ENCODE results near the gene OTX1. TPM values are rescaled to one million over a fixed set of nuclear protein-coding genes. Genes with fewer than 3 reads are reported as not detected.

OTX1 gene
- polyA plus RNA-seq, 1 of the 3 experiments (the other 2 are of a cell fraction): 0.20 TPM

DNA sequence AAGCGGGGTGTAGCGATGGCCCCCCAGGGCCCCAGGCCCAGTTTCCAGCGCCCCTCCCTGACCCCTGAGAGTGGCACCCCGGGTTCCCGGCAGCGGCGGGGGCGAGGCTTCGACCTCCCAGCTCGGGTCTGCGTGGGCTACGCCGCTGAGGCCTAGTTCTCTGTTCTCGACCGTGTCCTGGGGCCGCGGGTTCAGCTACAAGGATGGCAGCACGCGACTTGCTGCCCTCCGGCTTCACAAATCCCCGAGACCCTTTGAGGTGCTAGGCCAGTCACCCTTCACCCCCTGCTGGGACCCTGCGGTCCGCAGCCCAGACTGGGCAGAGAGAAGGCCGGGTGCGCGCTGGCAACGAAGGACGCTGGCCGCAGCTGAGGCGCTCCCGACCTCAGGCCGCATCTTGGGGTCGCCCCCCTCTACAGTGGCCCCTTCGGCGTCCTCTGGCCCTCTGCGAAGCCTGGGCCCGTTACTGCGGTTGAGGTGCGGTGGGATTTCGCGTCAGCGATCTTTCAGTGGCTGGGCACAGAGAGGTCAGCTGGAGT, 1.2 kb downstream of the OTX1 start:
- no peak overlapping the region for H3K4me2 ChIP-seq
- H3K9me3 ChIP-seq: no peaks in the 10 kb centered on the region
- CTCF ChIA-PET: interaction anchor here (1.7 to 2.2 kb wide), 2 partner anchors 8 to 437 kb away, joined by 4 to 7 read pairs; no protein-coding TSS in a partner anchor
- TF ChIP-seq RXRA (IDR thresholded peaks at IDR 0.05; ENCODE audit: borderline replicate concordance, low read depth): no peak
- TF ChIP-seq JUND (IDR thresholded peaks at IDR 0.05): no peak
- no peak for TF ChIP-seq RAD21 (IDR thresholded peaks at IDR 0.05; ENCODE audit: low read length)
- TF ChIP-seq GATA2 (CRISPR knock-in tag; IDR thresholded peaks at IDR 0.05): no peak
- no peak for TF ChIP-seq EZH2phosphoT487 (IDR thresholded peaks at IDR 0.05; ENCODE audit: borderline replicate concordance, low read depth)
- TF ChIP-seq NFIC (IDR thresholded peaks at IDR 0.05; ENCODE audit: borderline replicate concordance): no peak
- TF ChIP-seq MXI1 (IDR thresholded peaks at IDR 0.05; ENCODE audit: low read depth, low read length): no peak
- TF ChIP-seq SMC3 (IDR thresholded peaks at IDR 0.05; ENCODE audit: low read depth, low read length): no peak
- TF ChIP-seq, protein P1, sequence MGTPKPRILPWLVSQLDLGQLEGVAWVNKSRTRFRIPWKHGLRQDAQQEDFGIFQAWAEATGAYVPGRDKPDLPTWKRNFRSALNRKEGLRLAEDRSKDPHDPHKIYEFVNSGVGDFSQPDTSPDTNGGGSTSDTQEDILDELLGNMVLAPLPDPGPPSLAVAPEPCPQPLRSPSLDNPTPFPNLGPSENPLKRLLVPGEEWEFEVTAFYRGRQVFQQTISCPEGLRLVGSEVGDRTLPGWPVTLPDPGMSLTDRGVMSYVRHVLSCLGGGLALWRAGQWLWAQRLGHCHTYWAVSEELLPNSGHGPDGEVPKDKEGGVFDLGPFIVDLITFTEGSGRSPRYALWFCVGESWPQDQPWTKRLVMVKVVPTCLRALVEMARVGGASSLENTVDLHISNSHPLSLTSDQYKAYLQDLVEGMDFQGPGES (IDR thresholded peaks at IDR 0.05; ENCODE audit: low read depth, low read length): no peak
- H3F3A ChIP-seq (replicated peaks; ENCODE audit: insufficient read depth): no peaks in the 10 kb centered on the region
- H3K27me3 ChIP-seq (ENCODE audit: insufficient read depth): no peaks in the 10 kb centered on the region; the same call in 1 of the 2 replicates
- H3K9ac ChIP-seq: no peak overlapping the region
- DNase-seq: peak; percentile 29
- 92% methylated on average over 36 of the region's 42 CpGs for WGBS (ENCODE audit: low lambda C conversion rate)
- H3K4me1 ChIP-seq (ENCODE audit: control insufficient read depth in 1 of 2, insufficient read depth in 2 of 2, low read depth in 1 of 2, low read length in 1 of 2): peaks cover 6 to 19% of the 10 kb centered on the region in 2 experiments; a peak in 2 of 4 replicates
- H3K4me3 ChIP-seq (ENCODE audit: low read depth in 2 of 2, low read length in 1 of 2): no peak overlapping the region; a peak in 1 of 4 replicates
- no peak overlapping the region for H2AFZ ChIP-seq (ENCODE audit: low read depth)
- no peaks in the 10 kb centered on the region for H3K9me2 ChIP-seq
- POLR2A ChIA-PET: no interaction called here
- no peaks in the 10 kb centered on the region for H3K36me3 ChIP-seq (replicated peaks in 1 of 2; ENCODE audit: control insufficient read depth in 1 of 2, insufficient read depth in 2 of 2, low read length in 1 of 2)
- no peaks in the 10 kb centered on the region for H3K79me2 ChIP-seq (ENCODE audit: insufficient read depth)
- no peak overlapping the region for H3K27ac ChIP-seq (ENCODE audit: low read depth in 2 of 2, low read length in 1 of 2)
- no peaks in the 10 kb centered on the region for H4K20me1 ChIP-seq (ENCODE audit: insufficient read depth)

DNA sequence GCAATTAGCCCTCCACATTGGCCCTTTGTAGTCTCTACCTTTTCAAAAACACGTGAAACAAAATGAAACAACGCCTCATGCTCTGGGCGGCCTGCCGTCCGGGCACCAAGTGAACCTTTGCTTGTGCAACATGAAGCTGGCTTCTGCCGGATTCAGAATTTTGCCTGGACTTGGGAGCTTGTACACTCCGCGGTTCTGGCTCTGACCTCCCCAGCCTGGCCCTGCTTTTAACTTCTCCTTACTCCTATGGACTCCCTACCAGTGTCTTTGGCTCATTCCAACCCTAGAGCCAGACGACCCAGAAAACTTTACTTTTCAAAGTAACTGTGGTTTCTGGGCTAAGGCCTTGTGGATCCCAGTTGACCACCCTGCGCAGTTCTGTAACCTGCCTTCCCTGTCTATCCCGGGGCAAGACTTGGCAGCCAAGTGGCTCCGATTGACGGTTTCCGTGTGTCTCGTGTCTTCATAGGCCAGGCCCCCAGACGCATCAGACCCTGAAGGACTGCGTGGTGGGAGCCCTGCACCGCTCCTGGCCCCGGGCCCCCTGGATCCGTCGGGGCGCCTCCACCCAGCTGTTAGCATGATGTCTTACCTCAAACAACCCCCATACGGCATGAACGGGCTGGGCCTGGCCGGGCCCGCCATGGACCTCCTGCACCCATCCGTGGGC, 1.9 kb downstream of the OTX1 start:
- POLR2A ChIA-PET: no interaction called here
- TF ChIP-seq, protein P2, sequence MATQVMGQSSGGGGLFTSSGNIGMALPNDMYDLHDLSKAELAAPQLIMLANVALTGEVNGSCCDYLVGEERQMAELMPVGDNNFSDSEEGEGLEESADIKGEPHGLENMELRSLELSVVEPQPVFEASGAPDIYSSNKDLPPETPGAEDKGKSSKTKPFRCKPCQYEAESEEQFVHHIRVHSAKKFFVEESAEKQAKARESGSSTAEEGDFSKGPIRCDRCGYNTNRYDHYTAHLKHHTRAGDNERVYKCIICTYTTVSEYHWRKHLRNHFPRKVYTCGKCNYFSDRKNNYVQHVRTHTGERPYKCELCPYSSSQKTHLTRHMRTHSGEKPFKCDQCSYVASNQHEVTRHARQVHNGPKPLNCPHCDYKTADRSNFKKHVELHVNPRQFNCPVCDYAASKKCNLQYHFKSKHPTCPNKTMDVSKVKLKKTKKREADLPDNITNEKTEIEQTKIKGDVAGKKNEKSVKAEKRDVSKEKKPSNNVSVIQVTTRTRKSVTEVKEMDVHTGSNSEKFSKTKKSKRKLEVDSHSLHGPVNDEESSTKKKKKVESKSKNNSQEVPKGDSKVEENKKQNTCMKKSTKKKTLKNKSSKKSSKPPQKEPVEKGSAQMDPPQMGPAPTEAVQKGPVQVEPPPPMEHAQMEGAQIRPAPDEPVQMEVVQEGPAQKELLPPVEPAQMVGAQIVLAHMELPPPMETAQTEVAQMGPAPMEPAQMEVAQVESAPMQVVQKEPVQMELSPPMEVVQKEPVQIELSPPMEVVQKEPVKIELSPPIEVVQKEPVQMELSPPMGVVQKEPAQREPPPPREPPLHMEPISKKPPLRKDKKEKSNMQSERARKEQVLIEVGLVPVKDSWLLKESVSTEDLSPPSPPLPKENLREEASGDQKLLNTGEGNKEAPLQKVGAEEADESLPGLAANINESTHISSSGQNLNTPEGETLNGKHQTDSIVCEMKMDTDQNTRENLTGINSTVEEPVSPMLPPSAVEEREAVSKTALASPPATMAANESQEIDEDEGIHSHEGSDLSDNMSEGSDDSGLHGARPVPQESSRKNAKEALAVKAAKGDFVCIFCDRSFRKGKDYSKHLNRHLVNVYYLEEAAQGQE (IDR thresholded peaks at IDR 0.05; ENCODE audit: low read depth, low read length): no peak
- TF ChIP-seq CHD2 (IDR thresholded peaks at IDR 0.05; ENCODE audit: low read length, partially characterized antibody): no peak
- TF ChIP-seq RFX5 (IDR thresholded peaks at IDR 0.05; ENCODE audit: low read length): no peak
- no peak for TF ChIP-seq NRF1 (IDR thresholded peaks at IDR 0.05; ENCODE audit: low read depth, low read length)
- TF ChIP-seq, protein P3, sequence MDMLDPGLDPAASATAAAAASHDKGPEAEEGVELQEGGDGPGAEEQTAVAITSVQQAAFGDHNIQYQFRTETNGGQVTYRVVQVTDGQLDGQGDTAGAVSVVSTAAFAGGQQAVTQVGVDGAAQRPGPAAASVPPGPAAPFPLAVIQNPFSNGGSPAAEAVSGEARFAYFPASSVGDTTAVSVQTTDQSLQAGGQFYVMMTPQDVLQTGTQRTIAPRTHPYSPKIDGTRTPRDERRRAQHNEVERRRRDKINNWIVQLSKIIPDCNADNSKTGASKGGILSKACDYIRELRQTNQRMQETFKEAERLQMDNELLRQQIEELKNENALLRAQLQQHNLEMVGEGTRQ (IDR thresholded peaks at IDR 0.05; ENCODE audit: borderline replicate concordance, low read depth, low read length): no peak
- TF ChIP-seq MEF2A (IDR thresholded peaks at IDR 0.05; ENCODE audit: borderline replicate concordance, low read depth): no peak
- no peak for TF ChIP-seq SIN3A (IDR thresholded peaks at IDR 0.05; ENCODE audit: borderline replicate concordance, low read depth, low read length)
- no peak for TF ChIP-seq NFIC (IDR thresholded peaks at IDR 0.05; ENCODE audit: borderline replicate concordance)
- TF ChIP-seq YY1 (IDR thresholded peaks at IDR 0.05; ENCODE audit: low read depth): no peak
- no peak for TF ChIP-seq FOSL2 (IDR thresholded peaks at IDR 0.05; ENCODE audit: borderline replicate concordance, low read depth)
- no peak for TF ChIP-seq RCOR1 (IDR thresholded peaks at IDR 0.05; ENCODE audit: low read length)
- TF ChIP-seq TAF1 (IDR thresholded peaks at IDR 0.05; ENCODE audit: borderline replicate concordance, low read depth, low read length): no peak
- no peak for TF ChIP-seq MXI1 (IDR thresholded peaks at IDR 0.05; ENCODE audit: low read depth, low read length)
- TF ChIP-seq EZH2phosphoT487 (IDR thresholded peaks at IDR 0.05; ENCODE audit: borderline replicate concordance, low read depth): no peak
- TF ChIP-seq EP300 (IDR thresholded peaks at IDR 0.05; ENCODE audit: borderline replicate concordance in 1 of 2, low read depth in 1 of 2, low read length in 1 of 2): no peak
- TF ChIP-seq FOXJ3 (CRISPR knock-in tag; IDR thresholded peaks at IDR 0.05): no peak

More for the DNA sequence above, 1.9 kb downstream of the OTX1 start:
- DNase-seq: peak; percentile 29
- Histone ChIP-seq H3K36me3 (replicated peaks in 1 of 2; ENCODE audit: control insufficient read depth in 1 of 2, insufficient read depth in 2 of 2, low read length in 1 of 2) (no peaks in the 10 kb centered on the region), H3K4me3 (ENCODE audit: low read depth in 2 of 2, low read length in 1 of 2) (no peak overlapping the region), H3K9ac (no peak overlapping the region), H3K4me1 (ENCODE audit: control insufficient read depth in 1 of 2, insufficient read depth in 2 of 2, low read depth in 1 of 2, low read length in 1 of 2) (peaks cover 6 to 19% of the 10 kb centered on the region in 2 experiments; a peak in 2 of 4 replicates), H3F3A (replicated peaks; ENCODE audit: insufficient read depth) (no peaks in the 10 kb centered on the region), H3K9me2 (no peaks in the 10 kb centered on the region), H3K9me3 (no peaks in the 10 kb centered on the region), H3K27me3 (ENCODE audit: insufficient read depth) (peaks cover 4% of the 10 kb centered on the region; the same call in 1 of the 2 replicates), H3K4me2 (no peak overlapping the region), H4K20me1 (ENCODE audit: insufficient read depth) (no peaks in the 10 kb centered on the region), H3K79me2 (ENCODE audit: insufficient read depth) (no peaks in the 10 kb centered on the region), H3K27ac (ENCODE audit: low read depth in 2 of 2, low read length in 1 of 2) (no peak overlapping the region), H2AFZ (ENCODE audit: low read depth) (no peak overlapping the region)
- CTCF ChIA-PET: interaction anchor here (0.8 to 1.7 kb wide), 2 partner anchors 23 to 436 kb away, joined by 3 to 4 read pairs; no protein-coding TSS in a partner anchor
- WGBS (ENCODE audit: low lambda C conversion rate): 96% methylated on average over 20 of the region's 27 CpGs
